ENCODE results near the gene GPC6.

The GPC6 gene

DNA sequence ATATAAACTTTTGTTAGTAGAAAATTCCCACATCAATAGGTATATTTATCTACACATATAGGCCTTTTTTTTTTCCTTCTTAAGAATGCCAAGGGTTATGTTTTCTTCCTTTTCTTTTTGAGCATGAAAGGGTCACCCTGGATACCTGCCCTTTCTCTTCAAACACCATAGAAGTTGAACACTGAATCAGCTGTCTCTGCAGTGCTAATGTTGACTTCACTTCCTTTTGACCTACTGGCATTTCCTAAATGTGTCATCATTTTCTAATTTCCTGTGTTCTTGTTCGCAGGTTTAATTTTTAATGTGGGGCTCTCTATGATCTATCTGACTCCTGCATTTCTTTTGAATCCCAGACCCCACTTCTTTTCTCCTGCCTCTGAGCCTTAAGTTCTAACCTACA, 532.0 kb downstream of the GPC6 start:
- DNase-seq: no peak

DNA sequence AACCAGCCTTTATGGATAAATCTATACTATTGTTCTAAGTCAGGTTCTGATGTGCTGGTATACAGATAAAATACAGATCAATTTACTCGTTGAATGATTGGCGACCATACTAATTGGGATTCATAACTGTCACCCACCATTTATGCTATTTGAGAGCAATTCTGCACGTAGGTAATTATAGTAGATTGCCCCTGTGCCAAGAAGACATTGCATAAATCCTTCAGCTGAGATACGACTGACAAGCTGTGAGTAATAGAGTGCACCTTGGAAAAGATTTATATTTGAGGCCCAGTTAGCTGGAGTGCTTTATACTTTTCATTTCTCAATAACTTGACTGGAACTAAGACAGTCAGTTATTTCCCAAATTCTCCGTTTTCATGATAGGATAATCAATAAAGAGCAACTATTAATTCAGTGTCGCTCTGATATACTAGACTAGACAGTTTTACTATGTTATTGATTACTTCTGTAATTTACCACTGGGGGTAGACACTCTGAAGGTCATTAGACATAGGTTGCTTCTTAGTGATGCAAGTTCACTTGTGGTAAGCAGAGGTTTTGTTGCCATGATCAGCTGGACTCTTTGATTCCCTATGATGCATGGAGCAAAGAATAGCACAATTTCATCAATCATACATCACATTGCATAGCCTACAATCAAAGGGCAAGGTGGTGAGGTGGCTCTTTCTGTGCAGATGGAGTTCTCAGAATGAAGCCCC, 536.3 kb downstream of the GPC6 start:
- no peak for DNase-seq

DNA sequence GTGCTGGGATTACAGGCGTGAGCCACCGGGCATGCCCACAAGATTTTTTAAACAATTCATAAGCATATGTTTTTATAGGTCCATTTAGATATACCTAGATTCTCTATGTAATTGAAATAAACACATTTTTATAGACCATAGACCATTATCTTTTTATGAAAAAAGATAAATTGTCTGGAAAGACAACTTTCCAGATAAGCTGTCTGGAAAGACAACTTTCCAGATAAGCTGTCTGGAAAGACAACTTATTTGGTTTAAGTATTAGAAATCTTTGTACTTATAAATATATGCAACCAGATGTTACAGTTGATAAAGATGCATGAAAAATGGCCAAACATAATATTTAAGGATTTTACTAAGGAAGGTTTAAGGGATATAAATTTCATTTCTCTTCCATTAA, 538.5 kb downstream of the GPC6 start:
- DNase-seq: no peak

DNA sequence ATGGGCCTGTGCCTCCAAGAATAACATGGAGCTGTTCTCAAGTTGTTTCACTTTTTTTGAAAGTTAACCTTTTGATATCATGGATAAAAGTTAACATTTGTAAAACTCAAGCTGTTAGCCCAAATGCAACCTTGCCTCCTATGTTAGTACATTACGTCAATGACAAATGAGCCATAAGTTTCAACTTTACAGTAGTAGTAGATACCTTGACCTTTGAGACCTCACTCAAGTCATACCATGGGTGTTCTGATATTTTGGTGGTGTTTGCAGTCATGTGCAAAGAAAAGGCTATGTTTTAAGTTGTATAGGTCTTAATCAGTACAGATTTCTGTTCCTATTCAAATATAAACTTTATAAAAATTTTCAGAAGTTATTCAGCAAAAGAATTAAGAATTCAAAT, 539.2 kb downstream of the GPC6 start:
- no peak for DNase-seq

DNA sequence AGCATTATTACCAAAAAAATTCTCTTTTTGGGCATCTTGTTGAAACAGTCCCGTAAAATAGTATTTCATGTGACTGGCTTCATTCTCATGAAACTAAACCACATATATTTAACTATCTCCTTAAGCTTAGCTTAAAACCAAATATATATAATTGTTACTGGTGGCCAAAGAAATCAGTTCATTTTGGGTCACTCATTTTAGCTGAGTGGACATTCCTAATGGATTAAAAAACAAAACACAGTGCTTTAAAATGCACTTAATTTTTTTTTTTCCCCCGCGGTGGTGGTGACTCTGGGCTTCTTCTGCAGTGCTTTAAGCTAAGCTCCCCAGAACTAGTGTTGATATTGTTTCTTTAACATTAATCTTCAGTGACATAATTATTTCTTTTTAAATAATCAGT, 540.1 kb downstream of the GPC6 start:
- DNase-seq: no peak

DNA sequence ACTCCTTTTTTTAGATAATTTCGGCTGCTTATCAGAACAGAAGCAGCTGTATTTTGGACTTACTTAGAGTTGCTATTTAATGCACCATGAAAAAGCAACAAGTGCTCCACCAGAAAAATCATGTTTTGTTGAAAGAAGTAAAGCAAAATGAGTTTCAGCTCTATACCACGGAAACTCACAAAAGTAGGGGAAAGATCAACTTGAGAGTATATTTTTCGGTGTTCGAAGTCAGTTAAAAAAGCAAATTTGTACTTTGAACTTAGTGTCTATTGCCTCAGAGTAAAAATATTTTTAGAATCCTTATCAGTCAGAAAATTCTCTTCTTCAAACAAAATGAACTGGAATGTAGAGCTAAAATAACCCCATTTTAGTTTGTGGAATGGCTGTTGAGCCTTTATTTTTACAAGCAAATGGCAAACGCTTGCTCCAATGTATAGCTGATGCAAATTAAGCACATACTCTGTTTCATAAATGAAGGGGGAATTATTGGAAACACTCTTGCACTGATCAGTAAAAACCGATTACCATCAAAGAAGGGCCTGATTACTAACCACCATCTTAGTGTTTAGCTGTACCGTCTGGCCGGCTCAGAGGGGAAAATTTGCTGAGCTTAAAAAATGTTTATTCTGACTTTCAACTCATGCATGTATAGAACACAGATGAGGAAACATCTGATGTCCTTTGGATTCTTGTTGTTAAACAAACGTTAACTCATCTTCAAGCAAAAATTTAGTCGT, 540.7 kb downstream of the GPC6 start:
- no peak for DNase-seq

DNA sequence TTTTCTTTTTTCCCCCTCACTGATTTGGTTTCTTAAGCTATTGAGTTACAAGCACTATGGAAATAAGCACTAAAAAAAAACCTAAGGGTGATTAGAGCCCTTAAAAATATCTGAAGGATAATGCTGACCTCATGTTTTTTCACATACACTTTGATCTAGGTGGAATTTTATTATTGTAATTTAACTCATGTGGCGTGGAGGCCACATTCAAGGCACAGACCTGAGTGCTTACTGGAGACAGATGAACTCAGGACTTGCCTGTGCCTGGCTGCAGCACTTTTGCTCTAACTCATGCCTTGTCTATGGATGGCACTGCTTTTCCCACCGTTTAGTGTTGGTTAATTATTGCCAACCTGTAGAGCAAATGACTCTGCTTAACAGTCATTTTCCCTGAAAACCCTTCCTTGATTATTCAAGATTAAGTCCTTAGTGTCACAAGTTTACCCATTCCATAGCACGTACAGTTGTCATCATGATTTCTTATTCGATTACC, 541.4 kb downstream of the GPC6 start:
- no peak for DNase-seq

DNA sequence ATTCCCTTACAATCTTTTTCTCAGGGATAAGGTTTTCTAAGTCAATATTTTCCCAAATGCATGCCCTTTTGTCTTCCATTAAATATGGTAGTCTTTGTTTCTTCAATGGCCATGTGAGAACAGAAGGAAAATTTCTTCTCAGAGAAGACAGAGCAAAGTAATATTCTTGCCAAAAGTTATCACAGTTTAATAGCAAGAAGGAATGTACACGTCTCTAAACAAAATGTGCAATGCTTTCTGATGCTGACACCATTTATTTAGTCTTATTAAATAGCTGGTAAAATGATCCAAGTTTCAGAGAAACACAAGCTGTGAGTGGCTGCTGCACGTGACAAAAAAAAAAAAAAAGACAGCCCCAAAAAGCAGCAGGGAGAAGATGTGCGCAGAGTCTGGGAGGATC, 542.5 kb downstream of the GPC6 start:
- DNase-seq: no peak

DNA sequence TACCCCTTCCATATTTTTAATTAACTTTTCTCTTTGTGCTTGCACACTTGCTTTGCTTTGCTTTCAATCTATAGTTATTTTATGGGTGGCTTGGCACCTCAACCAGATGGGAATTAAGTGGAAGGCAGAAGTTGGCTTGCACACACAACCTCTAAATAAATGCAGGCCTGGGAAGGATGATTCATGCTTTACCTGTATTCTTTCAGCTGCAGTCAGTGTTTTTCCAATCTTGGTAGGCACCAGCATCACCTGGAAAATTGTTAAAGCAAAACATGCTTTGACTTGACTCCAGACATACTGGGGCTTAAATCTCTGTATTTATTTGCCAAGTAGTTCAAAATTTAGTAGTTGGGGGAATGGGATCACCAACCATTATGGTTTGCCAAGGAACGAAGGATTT, 543.0 kb downstream of the GPC6 start:
- no peak for DNase-seq

DNA sequence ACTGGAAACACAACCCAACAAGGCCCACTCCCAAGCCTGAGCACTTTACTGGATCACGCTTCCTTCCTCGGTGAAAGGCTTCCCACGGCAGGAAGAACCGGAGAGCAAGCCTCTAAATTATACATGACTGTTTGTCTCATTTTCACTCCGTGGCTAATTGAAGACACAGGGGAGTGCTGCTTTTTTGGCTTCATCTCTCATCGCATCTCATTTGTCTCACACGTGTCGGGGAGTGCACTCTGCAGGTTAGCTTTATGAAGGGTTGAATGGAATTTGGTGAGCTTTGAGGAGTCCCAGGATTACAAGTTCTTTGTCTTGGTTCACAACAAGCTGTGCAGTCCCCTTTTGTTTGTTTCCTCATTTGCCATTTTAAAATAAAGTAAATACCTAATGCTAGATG, 544.6 kb downstream of the GPC6 start:
- DNase-seq: no peak

DNA sequence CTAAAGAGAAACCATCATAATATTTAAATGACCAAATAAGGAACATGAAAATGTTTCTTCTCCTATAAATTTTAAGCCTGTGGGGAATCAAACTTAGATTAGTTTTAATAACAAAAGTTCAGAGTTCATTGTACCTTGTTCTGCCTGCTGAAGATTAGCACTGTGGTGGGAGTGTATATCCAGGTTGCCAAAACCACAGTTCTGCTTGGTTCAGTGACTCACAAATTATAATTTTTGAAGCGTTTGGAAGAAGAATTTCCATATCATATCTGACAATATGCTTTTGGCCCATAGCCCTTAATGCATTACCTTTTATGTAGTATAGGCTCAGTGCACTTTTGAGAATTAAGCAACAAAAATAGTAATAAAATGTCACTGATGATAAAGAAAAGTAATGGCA, 545.2 kb downstream of the GPC6 start:
- DNase-seq: no peak

DNA sequence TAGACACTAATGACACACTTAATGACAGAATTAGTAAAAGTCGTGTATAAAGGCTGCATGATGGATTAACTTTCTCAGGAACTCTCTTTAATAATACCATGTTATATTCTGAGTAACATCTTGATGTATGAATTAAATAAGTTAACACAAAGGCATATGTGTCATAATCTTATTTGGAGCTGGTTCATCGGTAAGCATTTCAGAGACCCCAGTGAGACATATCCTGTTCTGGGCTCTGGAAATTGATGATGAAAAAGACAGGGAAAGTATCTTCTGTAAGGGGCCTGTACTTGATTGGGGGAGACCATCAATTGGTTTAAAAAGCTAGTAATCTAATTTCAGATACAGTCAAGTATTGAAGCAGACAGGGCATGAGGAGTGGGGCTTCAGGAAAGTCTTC, 547.9 kb downstream of the GPC6 start:
- no peak for DNase-seq

DNA sequence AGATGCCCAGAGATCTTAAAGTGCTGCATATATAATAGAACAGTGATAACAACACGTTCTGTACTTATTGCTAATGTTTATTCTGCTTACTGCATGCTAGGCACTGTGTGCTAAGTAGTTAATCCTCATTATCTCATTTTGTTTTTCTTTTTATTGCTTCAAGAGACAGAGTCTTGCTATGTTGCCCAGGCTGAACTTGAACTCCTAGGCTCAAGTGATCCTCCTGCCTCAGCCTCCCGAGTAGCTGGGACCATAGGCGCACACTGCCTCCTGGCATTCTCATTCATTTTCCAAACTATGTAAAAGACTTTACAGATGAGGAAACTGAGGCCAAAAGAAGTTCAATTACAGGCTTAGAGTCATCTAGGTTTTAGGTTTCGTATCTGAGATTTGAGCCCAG, 548.4 kb downstream of the GPC6 start:
- no peak for DNase-seq

DNA sequence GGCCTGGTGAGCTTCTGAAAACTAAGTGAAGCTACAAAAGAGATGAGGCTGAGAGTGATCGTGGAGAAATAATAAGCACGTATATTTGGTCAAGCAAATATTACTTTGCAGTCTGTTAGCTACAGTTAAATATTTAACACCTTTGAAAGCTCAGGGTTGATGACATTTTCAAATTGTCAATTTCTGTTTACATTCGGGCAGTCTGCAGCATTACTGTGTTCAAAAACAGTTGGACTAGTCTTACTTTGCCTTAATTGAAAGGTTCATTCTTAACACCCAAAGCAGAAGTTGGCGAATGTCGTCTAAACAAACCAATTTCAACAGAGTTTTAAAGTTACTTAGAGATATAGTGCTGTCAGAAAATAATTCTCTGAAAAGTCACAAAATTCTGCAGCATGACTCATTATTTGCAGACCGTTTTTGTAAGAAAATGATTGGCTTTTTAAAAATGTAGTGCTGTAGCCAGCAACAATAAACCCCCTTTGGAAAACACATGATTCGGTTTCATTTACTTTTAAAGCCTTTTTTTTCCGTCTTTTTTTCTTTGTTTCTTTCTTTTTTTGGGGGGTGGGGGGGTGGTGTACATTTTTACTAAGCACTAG, 549.0 kb downstream of the GPC6 start:
- DNase-seq: no peak

DNA sequence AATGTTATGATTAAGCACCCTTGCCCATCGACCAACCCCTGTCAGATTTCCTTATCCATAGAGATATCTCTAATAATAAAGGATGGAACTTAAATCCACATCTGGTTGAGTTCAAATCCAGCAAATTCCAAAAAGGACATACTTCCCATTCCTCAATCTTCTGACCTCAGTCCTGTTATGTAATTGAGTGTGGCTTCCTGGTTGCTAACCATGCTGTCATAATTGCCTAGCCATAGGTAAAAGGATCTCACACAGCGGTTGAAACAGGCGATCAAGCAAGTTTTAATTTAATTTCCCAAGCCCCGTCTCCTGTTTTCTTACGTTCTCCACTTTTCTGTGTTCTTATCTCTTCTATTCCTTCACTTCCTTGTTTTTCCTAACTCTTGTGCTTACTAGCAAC, 550.3 kb downstream of the GPC6 start:
- DNase-seq: no peak

DNA sequence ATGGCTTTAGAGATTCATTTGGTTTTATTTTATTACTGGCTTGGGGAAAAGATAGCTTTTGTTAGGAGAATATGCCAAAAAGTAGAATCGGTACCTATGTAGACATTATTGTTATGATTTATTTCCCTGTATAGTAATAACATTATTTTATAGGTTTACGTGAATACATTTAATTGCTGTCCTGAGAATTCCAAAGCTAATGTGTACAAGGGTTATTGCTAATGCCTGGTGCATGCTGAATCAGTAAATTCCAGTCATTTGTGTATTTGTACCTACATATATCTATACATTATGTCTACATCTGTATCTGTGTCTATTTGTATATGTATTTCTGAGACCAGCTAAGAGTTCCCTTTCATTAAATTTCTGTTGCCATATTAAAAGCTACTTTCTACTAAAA, 550.9 kb downstream of the GPC6 start:
- no peak for DNase-seq

DNA sequence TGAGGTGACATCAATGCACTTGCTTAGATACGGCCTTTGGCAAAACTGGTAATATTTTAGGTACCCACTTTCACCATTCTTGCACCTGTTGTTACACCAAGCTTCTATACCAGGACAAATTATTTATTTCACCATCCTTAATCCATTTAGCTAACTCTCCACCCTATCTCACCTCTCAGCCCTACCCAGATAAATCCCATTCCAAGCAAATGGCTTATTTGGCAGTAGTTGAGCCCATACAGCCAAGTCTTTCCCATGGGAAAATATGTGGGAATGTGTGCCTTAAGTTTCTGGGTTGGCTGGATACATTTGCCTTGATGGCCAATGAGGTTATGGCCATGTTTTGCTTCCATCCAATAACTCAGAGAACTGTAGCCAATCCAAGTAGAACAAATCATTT, 551.9 kb downstream of the GPC6 start:
- no peak for DNase-seq

DNA sequence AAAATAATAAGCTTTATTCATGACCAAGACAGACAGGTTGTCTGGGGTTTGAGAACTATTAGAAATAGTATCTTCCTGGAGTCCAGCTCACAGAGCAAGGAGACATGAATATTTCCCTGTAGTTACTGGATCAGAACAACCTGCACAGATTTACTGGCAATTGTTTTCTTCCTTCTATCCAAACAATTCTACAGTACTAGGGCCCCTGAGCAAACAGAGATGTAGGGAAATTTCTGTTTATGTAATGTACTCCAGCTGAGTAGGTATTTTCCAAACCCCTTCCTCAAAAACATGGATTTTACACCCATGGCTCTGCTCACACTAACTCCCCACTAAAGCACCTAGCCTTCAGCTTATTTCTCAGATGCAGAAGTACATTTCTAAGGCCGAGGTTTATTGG, 557.6 kb downstream of the GPC6 start:
- no peak for DNase-seq

DNA sequence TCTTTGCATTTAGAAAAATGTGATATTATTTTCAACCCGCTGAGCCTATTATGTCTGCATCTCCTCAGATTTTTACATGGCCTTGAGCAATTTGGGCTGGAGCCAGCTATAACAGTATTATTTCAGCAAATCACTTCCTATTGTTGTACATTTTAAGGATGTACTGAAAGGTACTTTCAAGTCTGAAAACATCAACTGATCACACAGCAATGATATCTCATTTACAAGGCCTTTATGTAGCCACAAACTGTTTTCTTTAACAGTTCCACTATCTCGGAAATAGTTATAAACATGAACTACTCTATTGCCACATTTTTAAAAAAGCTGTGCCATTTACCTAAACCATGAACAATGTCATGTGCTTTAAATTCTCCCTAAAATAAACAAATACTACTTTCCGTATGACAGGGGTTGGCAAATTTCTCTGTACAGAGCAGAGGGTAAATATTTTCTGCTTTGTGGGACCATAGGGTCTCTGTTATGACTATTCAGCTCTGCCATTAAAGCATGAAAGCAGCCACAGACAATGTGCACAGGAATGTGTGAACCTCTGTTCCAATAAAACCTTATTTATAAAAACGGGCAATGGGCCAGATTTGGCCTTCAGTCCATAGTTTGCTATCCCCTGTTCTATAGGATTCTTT, 560.4 kb downstream of the GPC6 start:
- DNase-seq: no peak

DNA sequence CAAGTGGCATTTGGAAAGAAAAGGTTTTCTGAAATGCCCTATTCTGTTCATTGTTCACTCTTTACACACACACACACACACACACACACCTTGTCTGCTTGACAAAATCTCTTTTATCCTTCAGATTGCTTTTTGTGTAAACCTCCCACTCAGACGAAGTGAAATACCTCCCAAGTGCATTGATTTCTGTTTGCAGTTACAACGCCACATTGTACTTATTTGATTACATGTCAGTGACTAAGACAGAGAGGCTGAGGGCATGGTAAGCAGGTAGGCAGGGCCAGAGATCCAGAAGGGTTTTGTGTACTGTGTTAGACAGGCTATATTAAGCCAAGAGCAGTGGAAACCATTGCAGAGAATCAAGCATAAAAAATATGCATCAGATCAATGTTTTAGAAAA, 561.8 kb downstream of the GPC6 start:
- DNase-seq: no peak

DNA sequence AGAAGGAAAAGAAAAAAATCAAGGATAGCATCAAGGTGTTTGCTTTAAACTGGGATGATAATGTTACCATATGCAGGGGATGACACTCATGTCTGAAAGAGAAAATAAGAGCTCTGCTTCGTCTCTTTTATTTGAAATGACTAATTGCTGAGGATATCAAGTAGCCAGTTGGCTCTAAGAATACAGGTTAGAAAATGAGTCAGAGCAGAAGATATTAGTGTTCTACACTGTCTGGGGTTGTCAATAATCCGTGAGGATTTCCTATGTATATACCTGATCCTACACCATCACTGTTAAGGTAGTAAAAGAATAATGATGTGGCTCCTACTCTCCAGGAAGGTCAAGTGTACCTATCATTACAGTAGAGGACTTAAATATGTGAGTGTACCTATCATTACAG, 562.5 kb downstream of the GPC6 start:
- no peak for DNase-seq

DNA sequence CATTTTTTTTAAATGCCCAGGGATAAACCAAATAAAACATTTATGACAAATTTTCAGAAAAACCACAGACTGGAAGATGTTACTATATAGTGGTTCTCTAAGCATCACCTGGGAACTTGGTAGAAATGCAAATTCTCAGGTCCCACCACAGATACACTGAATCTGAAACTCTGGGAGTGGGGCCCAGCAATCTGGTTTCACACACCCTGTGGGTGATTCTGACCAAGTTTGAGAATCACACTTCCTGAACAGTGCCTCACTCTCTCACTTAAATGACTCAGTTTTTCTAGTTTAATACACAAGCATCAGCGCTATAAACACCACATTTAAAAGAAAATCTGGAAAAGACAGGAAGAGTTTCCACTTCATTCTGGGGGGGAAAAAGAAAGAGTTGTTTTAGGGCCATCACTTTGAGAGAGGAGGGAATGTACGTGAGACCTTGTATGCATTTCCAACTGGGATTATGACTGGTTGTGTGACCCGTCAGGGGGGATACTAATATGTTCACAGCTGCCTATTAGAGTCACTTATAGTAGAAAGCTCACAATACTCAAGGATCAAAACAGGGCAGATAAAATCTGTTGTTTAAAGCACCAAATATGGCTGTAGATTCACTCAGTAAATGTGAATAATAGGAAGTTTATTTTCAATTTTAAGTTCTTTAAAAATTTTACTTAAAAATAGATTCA, 567.7 kb downstream of the GPC6 start:
- no peak for DNase-seq

DNA sequence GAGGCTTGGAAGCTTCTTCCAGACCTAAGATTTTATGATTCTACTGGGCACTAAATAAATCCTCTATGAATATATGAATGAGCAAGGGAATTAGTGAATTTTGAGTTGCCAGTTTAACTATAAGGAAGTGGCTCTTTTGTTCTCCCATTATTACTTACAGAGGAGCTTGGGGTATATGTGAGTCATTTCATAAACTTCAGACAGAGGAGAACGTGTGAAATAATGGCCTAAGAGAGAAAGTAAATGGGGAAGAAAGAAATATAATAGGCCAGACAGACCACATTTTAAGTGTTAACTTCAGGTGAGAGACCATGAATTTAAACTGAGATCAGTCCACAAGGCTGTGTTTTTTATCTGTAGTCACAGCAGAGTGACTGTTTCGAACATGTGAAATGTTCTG, 570.9 kb downstream of the GPC6 start:
- DNase-seq: no peak

All from NCI-H1048 (cell line).